ACC112 (cell line): ENCODE data around the gene TP53INP2.
"Not testable (repeated sequence)": the region's sequence is repeated elsewhere in the genome, so short reads cannot be mapped to it uniquely, and the experiment has no call there.

ENCODE experiments used
- H2AFZ ChIP-seq: fragments of 200-600 bp; sonication (generic); one replicate; pipeline ENCODE4 v1.6.0; 2017; ENCODE audit warnings: antibody characterized with exemption, low read length; ENCODE audit not compliant: unreplicated experiment
- H3K27ac ChIP-seq: fragments of 200-600 bp; sonication (generic); 2 replicates; pipeline ENCODE4 v1.5.1; 2014; ENCODE audit warnings: low read depth, mild to moderate bottlenecking, antibody characterized with exemption, low read length, moderate library complexity
- H3K27me3 ChIP-seq: fragments of 200-600 bp; sonication (generic); 2 replicates; pipeline ENCODE4 v1.6.1; 2014; ENCODE audit warnings: mild to moderate bottlenecking, antibody characterized with exemption, low read length, moderate library complexity, mixed read lengths; ENCODE audit not compliant: insufficient read depth
- H3K36me3 ChIP-seq: fragments of 200-600 bp; sonication (generic); 2 replicates; pipeline ENCODE4 v1.6.1; 2016; ENCODE audit warnings: mild to moderate bottlenecking, antibody characterized with exemption, low read length, moderate library complexity, mixed read lengths; ENCODE audit not compliant: insufficient read depth
- H3K4me1 ChIP-seq: fragments of 200-600 bp; sonication (generic); one replicate; pipeline ENCODE4 v1.6.1; 2016; ENCODE audit warnings: low read length, mixed read lengths; ENCODE audit not compliant: insufficient read depth, unreplicated experiment, control insufficient read depth
- H3K4me3 ChIP-seq: fragments of 200-600 bp; sonication (generic); 2 replicates; pipeline ENCODE4 v1.5.1; 2014; ENCODE audit warnings: mild to moderate bottlenecking, low read depth, low read length
- H3K79me2 ChIP-seq: fragments of 200-600 bp; sonication (generic); one replicate; pipeline ENCODE4 v1.6.0; 2016; ENCODE audit warnings: low read length; ENCODE audit not compliant: control insufficient read depth, unreplicated experiment, insufficient read depth

The TP53INP2 gene

DNA sequence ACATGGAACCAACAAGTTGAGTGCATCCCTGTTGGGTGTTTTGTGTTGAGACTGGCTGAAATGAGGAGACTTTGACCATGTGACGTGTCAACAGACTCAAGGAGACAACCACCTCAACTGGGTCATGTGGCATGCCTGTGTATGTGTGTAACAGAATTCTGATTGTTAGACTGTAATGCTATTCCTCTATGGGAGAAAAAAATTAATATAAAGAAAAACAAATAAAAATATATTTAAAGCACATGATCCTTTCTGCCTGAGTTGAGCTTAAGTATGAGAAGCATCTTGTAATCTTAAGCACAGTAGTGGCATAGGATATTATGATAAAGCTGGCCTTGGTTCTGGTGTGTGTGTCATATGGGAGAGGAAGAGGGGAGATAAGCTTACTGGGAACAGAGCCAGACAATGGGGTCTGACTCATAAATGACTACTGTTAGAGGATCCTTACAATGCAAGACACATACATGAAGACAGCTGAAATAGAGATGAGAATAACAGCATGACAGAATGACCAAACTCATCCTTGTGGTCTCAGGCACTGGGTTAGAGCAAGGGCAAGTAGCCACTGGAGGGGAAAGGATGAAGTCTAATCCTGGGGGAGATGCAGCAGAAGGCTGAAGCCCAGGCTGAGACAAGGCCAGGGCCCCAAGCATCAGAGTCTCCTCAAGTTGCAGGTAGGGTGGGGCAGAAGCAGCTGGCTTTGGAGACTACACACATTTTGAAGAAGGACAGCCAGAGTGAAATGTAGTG, 9.2 kb downstream of the TP53INP2 start:
- Histone ChIP-seq H3K4me1 (peaks cover 30% of the 10 kb centered on the region), H3K36me3 (peaks cover 9% of the 10 kb centered on the region), H3K4me3 (no peak overlapping the region), H3K27ac (peak overlapping the region; percentile 63), H2AFZ (no peak overlapping the region), H3K79me2 (no peaks in the 10 kb centered on the region), H3K27me3 (no peaks in the 10 kb centered on the region)

DNA sequence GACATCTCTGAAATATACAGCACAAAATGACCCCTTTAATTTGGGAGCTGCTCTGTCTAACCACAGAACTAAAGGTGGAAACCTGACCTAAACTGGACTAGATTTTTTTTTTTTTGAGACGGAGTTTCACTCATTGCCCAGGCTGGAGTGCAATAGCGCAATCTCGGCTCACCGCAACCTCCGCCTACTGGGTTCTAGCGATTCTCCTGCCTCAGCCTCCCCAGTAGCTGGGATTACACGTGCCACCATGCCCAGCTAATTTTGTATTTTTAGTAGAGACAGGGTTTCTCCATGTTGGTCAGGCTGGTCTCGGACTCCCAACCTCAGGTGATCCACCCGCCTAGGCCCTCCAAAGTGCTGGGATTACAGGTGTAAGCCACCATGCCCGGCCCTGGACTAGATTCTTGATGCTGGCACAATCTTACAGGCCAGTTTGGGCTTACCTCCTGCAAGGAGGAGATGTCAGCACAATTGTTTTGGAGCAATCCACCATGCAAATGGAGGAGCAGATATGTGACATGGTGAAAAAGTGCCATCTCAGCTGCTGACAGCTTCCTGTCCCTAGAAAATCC, 9.9 kb downstream of the TP53INP2 start:
- H3K27me3 ChIP-seq, H2AFZ ChIP-seq, H3K79me2 ChIP-seq, H3K4me3 ChIP-seq, H3K36me3 ChIP-seq: not testable (repeated sequence)
- Histone ChIP-seq H3K27ac (peak overlapping the region; percentile 36; the same call in 1 of the 2 replicates), H3K4me1 (peaks cover 30% of the 10 kb centered on the region)

DNA sequence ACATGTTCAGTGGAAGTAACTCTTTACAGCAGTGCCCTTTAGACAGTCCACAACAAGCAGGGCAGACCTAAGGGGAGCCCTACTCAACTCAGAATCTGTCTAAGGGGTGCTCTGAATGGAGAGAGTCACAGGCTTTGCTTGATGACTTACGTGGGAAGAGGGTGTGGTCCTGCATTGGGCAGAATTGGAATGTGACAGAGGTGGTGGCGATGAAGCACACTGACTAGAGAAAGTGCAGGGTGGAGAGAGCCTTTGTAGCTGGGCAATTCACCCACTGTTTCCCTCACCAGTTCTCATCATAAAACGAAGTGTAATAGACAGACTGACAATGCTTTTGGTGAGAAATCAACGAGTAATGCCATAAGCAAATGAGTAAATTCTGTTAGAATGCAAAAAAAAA, 11.2 kb downstream of the TP53INP2 start:
- H3K4me1 ChIP-seq, result peaks cover 27% of the 10 kb centered on the region
- no peak overlapping the region for H3K4me3 ChIP-seq
- no peak overlapping the region for H3K27ac ChIP-seq
- no peak overlapping the region for H2AFZ ChIP-seq
- peaks cover 12% of the 10 kb centered on the region for H3K36me3 ChIP-seq
- no peaks in the 10 kb centered on the region for H3K27me3 ChIP-seq
- H3K79me2 ChIP-seq, result no peaks in the 10 kb centered on the region

DNA sequence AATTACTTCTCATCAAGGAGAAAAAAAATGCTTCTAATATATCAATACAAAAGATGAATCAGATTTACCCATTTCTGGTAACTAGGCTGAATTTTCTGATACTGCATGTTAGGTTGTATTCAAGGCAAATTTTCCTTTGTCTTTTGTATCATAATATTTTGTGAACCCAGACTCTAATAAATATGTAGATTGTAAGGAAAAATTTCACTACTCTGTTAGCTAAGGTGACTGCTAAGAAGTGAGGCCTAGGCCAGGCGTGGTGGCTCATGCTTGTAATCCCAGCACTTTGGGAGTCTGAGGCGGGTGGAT, 12.7 kb downstream of the TP53INP2 start:
- no peak overlapping the region for H3K4me3 ChIP-seq
- no peak overlapping the region for H2AFZ ChIP-seq
- peaks cover 23% of the 10 kb centered on the region for H3K4me1 ChIP-seq
- no peaks in the 10 kb centered on the region for H3K27me3 ChIP-seq
- H3K27ac ChIP-seq, result no peak overlapping the region
- H3K79me2 ChIP-seq, result no peaks in the 10 kb centered on the region
- peaks cover 14% of the 10 kb centered on the region for H3K36me3 ChIP-seq

DNA sequence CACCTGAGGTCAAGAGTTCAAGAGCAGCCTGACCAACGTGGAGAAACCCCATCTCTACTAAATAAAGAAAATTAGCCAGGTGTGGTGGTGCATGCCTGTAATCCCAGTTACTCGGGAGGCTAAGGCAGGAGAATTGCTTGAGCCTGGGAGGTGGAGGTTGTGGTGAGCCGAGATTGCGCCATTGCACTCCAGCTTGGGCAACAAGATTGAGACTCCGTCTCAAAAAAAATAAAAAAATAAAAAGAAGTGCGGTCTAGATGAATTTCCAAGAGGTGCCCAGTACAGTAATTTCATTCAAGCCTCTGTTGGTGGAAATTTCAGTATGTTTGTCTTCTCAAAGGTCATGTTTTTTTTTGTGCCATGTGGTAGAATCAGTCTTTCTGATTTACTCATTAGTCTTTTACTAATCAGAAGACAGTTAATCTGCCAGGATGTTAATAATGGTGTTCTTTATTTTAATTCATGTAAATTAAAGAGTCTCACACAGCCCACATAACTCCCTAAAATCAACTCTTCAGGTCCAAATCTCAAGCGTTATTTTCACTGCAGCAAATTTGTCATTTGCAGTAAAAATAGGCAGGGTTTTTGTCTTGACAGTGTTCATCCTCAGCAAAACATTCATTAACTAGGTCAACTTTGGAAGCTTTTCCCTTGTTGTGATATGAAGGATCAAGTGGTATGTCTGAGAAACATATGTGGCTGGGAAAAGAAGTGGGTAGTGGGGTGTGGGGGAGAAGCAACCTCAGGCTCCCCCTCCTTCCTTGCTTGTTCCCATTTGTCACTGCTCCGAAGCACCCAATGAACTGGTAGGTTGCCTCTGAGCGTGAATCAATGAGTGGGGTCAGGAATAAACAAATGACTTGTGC, 13.3 kb downstream of the TP53INP2 start:
- H3K4me3 ChIP-seq, result no peak overlapping the region
- peaks cover 23% of the 10 kb centered on the region for H3K4me1 ChIP-seq
- H3K36me3 ChIP-seq, result peaks cover 14% of the 10 kb centered on the region
- no peak overlapping the region for H3K27ac ChIP-seq
- H3K27me3 ChIP-seq, result no peaks in the 10 kb centered on the region
- H2AFZ ChIP-seq, result no peak overlapping the region
- no peaks in the 10 kb centered on the region for H3K79me2 ChIP-seq

DNA sequence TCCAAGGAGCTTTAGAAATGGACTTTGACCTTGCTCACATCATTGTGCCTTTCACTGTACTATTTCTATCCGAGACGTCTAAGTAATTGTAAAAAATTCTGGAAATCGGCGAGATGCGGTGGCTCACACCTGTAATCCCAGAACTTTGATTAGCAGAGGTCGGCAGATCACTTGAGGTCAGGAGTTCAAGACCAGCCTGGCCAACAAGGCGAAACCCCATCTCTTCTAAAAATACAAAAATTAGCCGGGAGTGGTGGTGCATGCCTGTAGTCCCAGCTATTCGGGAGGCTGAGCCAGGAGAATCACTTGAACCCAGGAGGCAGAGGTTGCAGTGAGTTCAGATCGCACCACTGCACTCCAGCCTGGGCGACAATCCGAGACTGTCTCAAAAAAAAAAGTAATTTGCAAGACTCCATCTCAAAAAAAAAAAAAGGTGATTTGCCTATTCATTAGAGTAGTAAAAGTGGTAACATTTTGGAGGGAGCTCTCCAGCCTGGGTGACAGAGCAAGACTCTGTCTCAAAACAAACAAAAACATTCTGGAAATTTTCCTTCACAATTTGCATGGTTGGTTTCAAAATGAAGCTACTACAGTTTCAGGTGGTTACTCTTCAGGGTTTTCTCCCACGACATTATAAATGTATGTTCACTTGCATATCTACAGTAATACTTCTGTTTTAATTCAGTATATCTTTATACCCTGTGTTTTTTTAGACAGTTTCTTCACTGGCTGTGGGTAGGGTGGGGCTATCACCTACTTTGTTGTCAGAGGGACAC, 15.3 kb downstream of the TP53INP2 start:
- H3K27me3 ChIP-seq, H3K4me3 ChIP-seq, H2AFZ ChIP-seq, H3K27ac ChIP-seq, H3K79me2 ChIP-seq: not testable (repeated sequence)
- H3K36me3 ChIP-seq, result peaks cover 14% of the 10 kb centered on the region
- H3K4me1 ChIP-seq, result peaks cover 14% of the 10 kb centered on the region

DNA sequence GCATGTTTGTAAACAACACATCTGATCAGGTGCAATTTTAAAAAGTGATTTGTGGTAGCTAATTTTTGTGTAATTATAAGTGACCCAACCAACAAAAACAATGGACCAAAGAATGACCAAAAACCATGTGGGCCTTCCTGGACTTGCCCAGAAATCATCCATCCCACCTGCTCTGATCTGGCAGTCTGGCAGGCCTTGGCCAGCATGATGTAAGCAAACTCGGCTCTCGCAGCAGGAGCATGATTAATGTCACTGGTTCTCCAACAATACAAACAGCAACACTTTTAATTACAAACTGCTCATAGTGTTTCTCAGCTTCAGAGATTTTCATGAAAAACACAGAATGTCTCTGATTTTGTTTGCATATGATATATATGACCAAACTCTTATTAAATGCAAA, 16.1 kb downstream of the TP53INP2 start:
- Histone ChIP-seq H3K27ac (no peak overlapping the region), H3K4me3 (no peak overlapping the region), H2AFZ (no peak overlapping the region), H3K36me3 (peaks cover 14% of the 10 kb centered on the region), H3K4me1 (peaks cover 13% of the 10 kb centered on the region), H3K79me2 (no peaks in the 10 kb centered on the region), H3K27me3 (no peaks in the 10 kb centered on the region)

DNA sequence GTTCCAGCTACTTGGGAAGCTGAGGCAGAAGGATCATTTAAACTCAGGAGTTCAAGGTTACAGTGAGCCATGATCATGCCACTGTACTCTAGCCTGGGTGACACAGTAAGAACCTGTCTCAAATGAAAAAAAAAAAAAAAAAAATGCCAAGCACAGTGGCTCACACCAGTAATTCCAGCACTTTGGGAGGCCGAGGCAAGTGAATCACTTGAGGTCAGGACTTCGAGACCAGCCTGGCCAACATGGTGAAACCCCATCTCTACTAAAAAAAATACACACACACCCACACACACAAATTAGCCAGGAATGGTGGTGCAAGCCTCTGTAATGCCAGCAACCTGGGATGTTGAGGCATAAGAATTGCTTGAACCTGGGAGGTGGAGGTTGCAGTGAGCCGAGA, 18.4 kb downstream of the TP53INP2 start:
- not testable (repeated sequence) for H3K79me2 ChIP-seq, H3K4me3 ChIP-seq, H2AFZ ChIP-seq, H3K27me3 ChIP-seq, H3K4me1 ChIP-seq, H3K27ac ChIP-seq
- peaks cover 14% of the 10 kb centered on the region for H3K36me3 ChIP-seq

DNA sequence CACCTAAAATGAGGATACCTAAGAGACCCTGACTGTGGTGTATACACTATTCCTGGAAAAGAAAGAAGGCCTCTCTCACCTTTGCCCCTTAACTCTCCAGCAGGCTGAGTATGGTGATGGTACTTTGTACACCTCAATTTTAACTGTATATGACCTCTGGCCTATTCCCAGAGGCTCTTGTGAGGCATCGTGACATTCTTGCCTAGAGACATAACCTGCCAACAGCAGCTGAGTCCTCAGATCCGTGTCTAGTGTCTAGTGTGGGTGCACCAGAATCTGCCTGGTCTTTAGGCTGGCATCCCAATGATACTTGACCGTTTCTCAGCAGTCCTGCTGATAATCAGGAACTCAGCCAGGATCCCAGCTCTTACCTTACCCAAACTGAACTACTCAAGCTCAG, 20.0 kb downstream of the TP53INP2 start:
- Histone ChIP-seq H3K36me3 (peaks cover 9% of the 10 kb centered on the region; the same call in 1 of the 2 replicates), H3K4me1 (peaks cover 7% of the 10 kb centered on the region), H3K27me3 (no peaks in the 10 kb centered on the region), H2AFZ (no peak overlapping the region), H3K79me2 (no peaks in the 10 kb centered on the region), H3K27ac (no peak overlapping the region), H3K4me3 (no peak overlapping the region)

DNA sequence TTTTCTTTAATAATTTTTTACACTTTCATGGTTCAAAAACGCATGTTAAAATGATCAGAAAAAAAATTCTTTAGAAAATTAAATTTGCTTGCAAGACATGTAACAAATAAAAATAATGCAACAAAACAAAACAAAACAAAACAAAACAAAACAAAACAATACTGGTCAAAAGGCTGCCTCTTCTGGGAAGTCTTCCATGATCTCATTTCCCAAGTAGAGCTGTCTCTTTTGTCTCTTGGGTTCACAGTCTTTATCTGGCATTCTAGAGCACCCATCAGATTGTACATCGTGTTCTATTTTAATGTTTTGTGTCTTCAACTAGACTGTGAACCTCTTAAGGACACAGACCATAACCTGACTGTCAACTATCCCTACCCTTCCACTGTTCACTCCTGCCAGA, 25.3 kb downstream of the TP53INP2 start:
- H3K4me1 ChIP-seq, result no peaks in the 10 kb centered on the region
- H3K79me2 ChIP-seq, result no peaks in the 10 kb centered on the region
- H3K36me3 ChIP-seq, result peaks cover 4% of the 10 kb centered on the region; the same call in 1 of the 2 replicates
- no peaks in the 10 kb centered on the region for H3K27me3 ChIP-seq
- H3K4me3 ChIP-seq, result no peak overlapping the region
- H2AFZ ChIP-seq, result no peak overlapping the region
- no peak overlapping the region for H3K27ac ChIP-seq
